ENCODE data around the gene TMEM59.

The TMEM59 gene

DNA sequence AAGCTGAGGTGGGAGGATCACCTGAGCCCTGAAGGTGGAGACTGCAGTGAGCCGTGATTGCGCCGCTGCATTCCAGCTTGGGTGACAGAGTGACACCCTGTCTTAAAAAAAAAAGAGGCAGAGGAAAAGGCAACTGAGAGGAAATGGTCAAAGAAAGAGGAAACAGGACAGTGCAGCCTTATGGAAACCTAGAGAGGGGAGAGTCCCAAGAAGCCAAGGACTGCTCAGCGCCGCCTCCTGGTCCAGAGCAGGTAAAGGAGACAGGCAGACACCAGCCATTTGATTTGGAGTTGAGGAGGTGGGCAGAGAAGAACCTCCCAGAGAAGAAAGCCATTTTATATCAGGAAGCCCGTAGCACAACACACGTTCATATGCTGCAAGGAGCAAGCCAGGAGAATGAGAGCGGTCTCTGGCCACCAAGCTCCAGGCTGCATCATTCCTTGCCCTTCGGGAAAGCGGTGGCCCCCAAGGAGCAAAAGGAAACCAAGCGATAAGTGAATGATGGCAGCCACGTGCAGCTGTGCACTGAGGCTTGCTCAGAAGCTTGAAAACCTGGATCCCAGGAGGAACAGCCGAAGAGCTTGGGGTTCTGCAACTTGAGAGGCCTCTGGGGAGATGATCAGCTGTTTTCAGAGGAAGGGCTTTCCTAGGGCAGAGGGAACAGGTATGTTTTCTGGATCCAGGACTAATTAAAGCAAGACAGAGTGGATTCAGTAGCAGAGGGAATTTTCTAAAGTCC lies 73.1 kb downstream of the TMEM59 start:
- DNase-seq, result no peak

Measured in KG1 (cell line).